A549 (cell line): ENCODE results near the gene KCNAB1.

Source experiments
- CBX2 ChIP-seq: fragments of 200-600 bp; sonication (generic); IDR thresholded peaks from 2 replicates; pipeline ENCODE4 v1.6.1; 2016; ENCODE audit warnings: low read depth, mild to moderate bottlenecking, borderline replicate concordance
- CTCF ChIP-seq: fragments of >200 bp; sonication (Bioruptor Twin); formaldehyde crosslinking; IDR thresholded peaks from 3 replicates; pipeline ENCODE4 v1.5.1; 2016
- E2F6 ChIP-seq: IDR thresholded peaks from 2 replicates; pipeline ENCODE4 v1.6.1; 2012; ENCODE audit warnings: low read depth, borderline replicate concordance
- EP300 ChIP-seq, 2 experiments: fragments of >200 bp; sonication (Bioruptor Twin); formaldehyde crosslinking; IDR thresholded peaks; 2 replicates in 1 of 2; 3 replicates in 1 of 2; pipeline ENCODE4 v1.6.1; 2016 to 2017
- HDAC2 ChIP-seq: fragments of 200-600 bp; sonication (generic); IDR thresholded peaks from 2 replicates; pipeline ENCODE4 v1.6.1; 2016
- HEYL ChIP-seq: fragments of 250-450 bp; sonication (Bioruptor Pico); IDR thresholded peaks from 2 replicates; pipeline ENCODE4 v1.8.0; 2021; ENCODE audit warnings: mild to moderate bottlenecking, moderate library complexity
- JUN ChIP-seq, 2 experiments: fragments of >200 bp; sonication (Bioruptor Twin); formaldehyde crosslinking; IDR thresholded peaks; 2 replicates in 1 of 2; 3 replicates in 1 of 2; pipeline ENCODE4 v1.6.1; 2016 to 2017
- JUNB ChIP-seq: fragments of >200 bp; sonication (Bioruptor Twin); formaldehyde crosslinking; IDR thresholded peaks from 2 replicates; pipeline ENCODE4 v1.6.1; 2016
- POLR2A ChIP-seq: IDR thresholded peaks from 2 replicates; pipeline ENCODE4 v1.6.1; 2012; ENCODE audit warnings: mild to moderate bottlenecking, low read length
- RAD21 ChIP-seq, 2 experiments: fragments of >200 bp in 1 of 2; sonication (Bioruptor Twin) in 1 of 2; formaldehyde crosslinking in 1 of 2; IDR thresholded peaks in 1 of 2; conservative IDR thresholded peaks in 1 of 2; 2 replicates in 1 of 2; 3 replicates in 1 of 2; pipeline ENCODE4 v1.6.1; 2012 to 2018; ENCODE audit warnings: inconsistent platforms in 1 of 2
- SMC3 ChIP-seq: fragments of >200 bp; sonication (Bioruptor Twin); formaldehyde crosslinking; IDR thresholded peaks from 3 replicates; pipeline ENCODE4 v1.6.1; 2018; ENCODE audit warnings: inconsistent platforms

GRCh38 chr3:156350781-156351180 is 230.4 kb downstream of the KCNAB1 start:
- TF ChIP-seq SMC3 (no peak), CBX2 (no peak), HEYL (no peak), CTCF (no peak), JUN (IDR thresholded peaks at IDR 0.05) (no peak), JUNB (no peak), EP300 (IDR thresholded peaks at IDR 0.05) (no peak), POLR2A (no peak), E2F6 (no peak), RAD21 (conservative IDR thresholded peaks at IDR 0.05 in 1 of 2, IDR thresholded peaks at IDR 0.05 in 1 of 2) (no peak), HDAC2 (no peak)
